Mucosa of descending colon (tissue), 3 donors: ENCODE results near the gene VWC2. TPM values are rescaled to one million over a fixed set of nuclear protein-coding genes. Genes with fewer than 3 reads are reported as not detected.

Source experiments
- ATAC-seq: fragments of 200-7000 bp; cut with Tn5 transposase; one replicate; pipeline ENCODE4 v1.9.1; 2020; ENCODE audit warnings: mild to moderate bottlenecking, moderate library complexity
- DNase-seq, 3 donors: peaks; one replicate each; pipeline ENCODE4 v3.0.0-alpha.2; 2020
- H3K36me3 ChIP-seq: fragments of 200-600 bp; one replicate; pipeline ENCODE4 v1.8.0; 2021; ENCODE audit warnings: low read depth, mild to moderate bottlenecking
- H3K4me1 ChIP-seq: fragments of 200-600 bp; one replicate; pipeline ENCODE4 v1.8.0; 2021; ENCODE audit warnings: low read depth, mild to moderate bottlenecking
- H3K4me3 ChIP-seq: fragments of 200-600 bp; one replicate; pipeline ENCODE4 v1.8.0; 2021; ENCODE audit warnings: mild to moderate bottlenecking
- H3K9me3 ChIP-seq: fragments of 200-600 bp; one replicate; pipeline ENCODE4 v1.8.0; 2021; ENCODE audit warnings: mild to moderate bottlenecking
- CTCF ChIP-seq: fragments of 200-600 bp; IDR thresholded peaks from one replicate; pipeline ENCODE4 v1.8.0; 2022; ENCODE audit warnings: antibody characterized with exemption, mild to moderate bottlenecking
- intact Hi-C, 2 donors: fragments of 100-400 bp; cut with DNase I in 1 of 2; cut with micrococcal nuclease in 1 of 2; formaldehyde crosslinking; loops; one replicate each; pipeline versions ENCODE4 v1.11.0 to v1.11.1; 2022; cut with DNase I, micrococcal nuclease
- total RNA-seq, 3 donors: library from RNA; stranded (reverse); fragmentation: NEBNext Ultra II Directional in 2 of 3; extraction: Animal tissue kit (Norgen Biotek cat#: 25700) in 2 of 3; gene quantifications; one replicate each; pipeline versions ENCODE4 v1.2.1 to v1.2.4, GENCODE V29; 2021 to 2023
- donor health status: DM: no; HTN: no; CAD: no; lungs with moderate emphysema.
- donor health status: DM: no; HTN: no; CAD: no.
- donor health status: DM: no; HTN: yes; CAD: no.

VWC2 gene
- total RNA-seq, 3 donors from 2014 or later, result 0.06 to 0.17 (median 0.14) TPM

GRCh38 chr7:49885593-49886285, 112.3 kb downstream of the VWC2 start:
- intact Hi-C loops, result no loop called here
- TF ChIP-seq CTCF, result no peak
- ATAC-seq (no peak), DNase-seq (no peak)
- Histone ChIP-seq H3K4me3 (no peak overlapping the region), H3K4me1 (no peaks in the 10 kb centered on the region), H3K36me3 (no peaks in the 10 kb centered on the region), H3K9me3 (no peaks in the 10 kb centered on the region)

- intact Hi-C loops, result no loop called here
- Histone ChIP-seq H3K9me3 (no peaks in the 10 kb centered on the region), H3K4me1 (no peaks in the 10 kb centered on the region), H3K36me3 (no peaks in the 10 kb centered on the region), H3K4me3 (no peak overlapping the region)
- DNase-seq (no peak), ATAC-seq (no peak)
- no peak for TF ChIP-seq CTCF
These were observed 119.0 kb downstream of the VWC2 start for GRCh38 chr7:49892481-49892880.

- TF ChIP-seq CTCF, result no peak
- no peaks in the 10 kb centered on the region for H3K4me1 ChIP-seq
- no peak overlapping the region for H3K4me3 ChIP-seq
- ATAC-seq, result no peak
- H3K36me3 ChIP-seq, result no peaks in the 10 kb centered on the region
- no peaks in the 10 kb centered on the region for H3K9me3 ChIP-seq
- intact Hi-C loops, result no loop called here
- DNase-seq, result no peak
These were observed 119.7 kb downstream of the VWC2 start for GRCh38 chr7:49893131-49893530.

GRCh38 chr7:49894543-49894942, 121.1 kb downstream of the VWC2 start:
- intact Hi-C loops, result no loop called here
- no peak for DNase-seq
- no peak for ATAC-seq
- Histone ChIP-seq H3K36me3 (no peaks in the 10 kb centered on the region), H3K9me3 (no peaks in the 10 kb centered on the region), H3K4me3 (no peak overlapping the region), H3K4me1 (no peaks in the 10 kb centered on the region)
- TF ChIP-seq CTCF, result no peak

GRCh38 chr7:49911909-49912308, 138.5 kb downstream of the VWC2 start:
- intact Hi-C loops, result no loop called here
- no peak for ATAC-seq

More at GRCh38 chr7:49911909-49912308, 138.5 kb downstream of the VWC2 start:
- no peaks in the 10 kb centered on the region for H3K36me3 ChIP-seq
- H3K4me3 ChIP-seq, result no peak overlapping the region
- H3K4me1 ChIP-seq, result no peaks in the 10 kb centered on the region
- DNase-seq, result no peak
- TF ChIP-seq CTCF, result no peak
- no peaks in the 10 kb centered on the region for H3K9me3 ChIP-seq
